Sigmoid colon (tissue), 3 donors: ENCODE measurements around the gene SNCB.

Source experiments
- CTCF ChIP-seq, 4 experiments: fragments of 450-650 bp in 3 of 4; fragments of 200-600 bp in 1 of 4; IDR thresholded peaks; one replicate each; pipeline ENCODE4 v1.5.1; 2016 to 2019; ENCODE audit warnings: antibody characterized with exemption in 4 of 4, mild to moderate bottlenecking in 3 of 4, moderate library complexity in 2 of 4
- POLR2A ChIP-seq, 2 donors: fragments of 450-650 bp; IDR thresholded peaks; one replicate each; pipeline ENCODE4 v1.6.1; 2016; ENCODE audit warnings: antibody characterized with exemption in 2 of 2, mild to moderate bottlenecking in 2 of 2, moderate library complexity in 2 of 2

GRCh38 chr5:176577312-176578176 lies 52.8 kb downstream of the SNCB start:
- no peak for TF ChIP-seq POLR2A (IDR thresholded peaks at IDR 0.05)
- TF ChIP-seq CTCF (IDR thresholded peaks at IDR 0.05): no peak
